Hepatocyte (in vitro differentiated cells): ENCODE measurements around the gene DNAH12.
"Not testable (repeated sequence)": the region's sequence is repeated elsewhere in the genome, so short reads cannot be mapped to it uniquely, and the experiment has no call there.

Experiments used
- EZH2 ChIP-seq: fragments of 200-600 bp; sonication (generic); IDR thresholded peaks from 2 replicates; pipeline ENCODE4 v1.6.1; 2016; ENCODE audit warnings: antibody characterized with exemption, mild to moderate bottlenecking, borderline replicate concordance
- TF ChIP-seq, protein P1 (sequence below): fragments of 200-600 bp; sonication (generic); IDR thresholded peaks from 2 replicates; pipeline ENCODE4 v1.5.1; 2016; ENCODE audit warnings: antibody characterized with exemption, mild to moderate bottlenecking; ENCODE audit not compliant: poor library complexity

DNA sequence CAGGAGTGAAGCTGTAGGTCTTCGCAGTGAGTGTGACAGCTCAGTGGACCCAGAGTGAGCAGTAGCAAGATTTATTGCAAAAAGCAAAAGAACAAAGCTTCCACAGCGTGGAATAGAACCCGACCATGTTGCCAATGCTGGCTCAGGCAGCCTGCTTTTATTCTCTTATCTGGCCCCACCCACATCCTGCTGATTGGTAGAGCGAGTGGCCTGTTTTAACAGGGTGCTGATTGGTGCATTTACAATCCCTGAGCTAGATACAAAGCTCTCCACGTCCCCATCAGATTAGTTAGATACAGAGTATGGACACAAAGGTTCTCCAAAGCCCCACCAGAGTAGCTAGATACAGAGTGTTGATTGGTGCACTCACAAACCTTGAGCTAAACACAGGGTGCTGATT is 95.7 kb downstream of the DNAH12 start:
- TF ChIP-seq, protein P1, sequence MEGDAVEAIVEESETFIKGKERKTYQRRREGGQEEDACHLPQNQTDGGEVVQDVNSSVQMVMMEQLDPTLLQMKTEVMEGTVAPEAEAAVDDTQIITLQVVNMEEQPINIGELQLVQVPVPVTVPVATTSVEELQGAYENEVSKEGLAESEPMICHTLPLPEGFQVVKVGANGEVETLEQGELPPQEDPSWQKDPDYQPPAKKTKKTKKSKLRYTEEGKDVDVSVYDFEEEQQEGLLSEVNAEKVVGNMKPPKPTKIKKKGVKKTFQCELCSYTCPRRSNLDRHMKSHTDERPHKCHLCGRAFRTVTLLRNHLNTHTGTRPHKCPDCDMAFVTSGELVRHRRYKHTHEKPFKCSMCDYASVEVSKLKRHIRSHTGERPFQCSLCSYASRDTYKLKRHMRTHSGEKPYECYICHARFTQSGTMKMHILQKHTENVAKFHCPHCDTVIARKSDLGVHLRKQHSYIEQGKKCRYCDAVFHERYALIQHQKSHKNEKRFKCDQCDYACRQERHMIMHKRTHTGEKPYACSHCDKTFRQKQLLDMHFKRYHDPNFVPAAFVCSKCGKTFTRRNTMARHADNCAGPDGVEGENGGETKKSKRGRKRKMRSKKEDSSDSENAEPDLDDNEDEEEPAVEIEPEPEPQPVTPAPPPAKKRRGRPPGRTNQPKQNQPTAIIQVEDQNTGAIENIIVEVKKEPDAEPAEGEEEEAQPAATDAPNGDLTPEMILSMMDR = not testable (repeated sequence)
- TF ChIP-seq EZH2 = not testable (repeated sequence)
